A549 (cell line): ENCODE results near the gene MDM1. TPM values are rescaled to one million over a fixed set of nuclear protein-coding genes. Genes with fewer than 3 reads are reported as not detected.

Experiments
- BHLHE40 ChIP-seq: IDR thresholded peaks from 2 replicates; pipeline ENCODE4 v1.6.1; 2012; ENCODE audit warnings: low read depth, low read length, inconsistent platforms
- CBX2 ChIP-seq: fragments of 200-600 bp; sonication (generic); IDR thresholded peaks from 2 replicates; pipeline ENCODE4 v1.6.1; 2016; ENCODE audit warnings: low read depth, mild to moderate bottlenecking, borderline replicate concordance
- CHD2 ChIP-seq: fragments of 150-350 bp; IDR thresholded peaks from 2 replicates; pipeline ENCODE4 v1.6.1; 2014; ENCODE audit warnings: low read length; ENCODE audit not compliant: partially characterized antibody
- E2F6 ChIP-seq: IDR thresholded peaks from 2 replicates; pipeline ENCODE4 v1.6.1; 2012; ENCODE audit warnings: low read depth, borderline replicate concordance
- EHF ChIP-seq: fragments of 250-450 bp; sonication (Bioruptor Pico); IDR thresholded peaks from 2 replicates; pipeline ENCODE4 v1.5.0; 2020; ENCODE audit warnings: mild to moderate bottlenecking
- EP300 ChIP-seq, 2 experiments: fragments of >200 bp; sonication (Bioruptor Twin); formaldehyde crosslinking; IDR thresholded peaks; 2 replicates in 1 of 2; 3 replicates in 1 of 2; pipeline ENCODE4 v1.6.1; 2016 to 2017
- ESRRA ChIP-seq: fragments of 150-350 bp; IDR thresholded peaks from 2 replicates; pipeline ENCODE4 v1.6.1; 2014; ENCODE audit warnings: mild to moderate bottlenecking, low read length, borderline replicate concordance
- FOXS1 ChIP-seq: fragments of 250-450 bp; sonication (Bioruptor Pico); IDR thresholded peaks from 2 replicates; pipeline ENCODE4 v1.5.0; 2020; ENCODE audit warnings: mild to moderate bottlenecking, moderate library complexity
- HOXA7 ChIP-seq: fragments of 250-450 bp; sonication (Bioruptor Pico); IDR thresholded peaks from 2 replicates; pipeline ENCODE4 v1.5.0; 2020; ENCODE audit warnings: mild to moderate bottlenecking, moderate library complexity
- HOXB5 ChIP-seq: fragments of 250-450 bp; sonication (Bioruptor Pico); IDR thresholded peaks from 2 replicates; pipeline ENCODE4 v1.5.0; 2020; ENCODE audit warnings: mild to moderate bottlenecking, moderate library complexity
- JUNB ChIP-seq: fragments of >200 bp; sonication (Bioruptor Twin); formaldehyde crosslinking; IDR thresholded peaks from 2 replicates; pipeline ENCODE4 v1.6.1; 2016
- KDM1A ChIP-seq: fragments of 200-600 bp; sonication (generic); IDR thresholded peaks from 2 replicates; pipeline ENCODE4 v1.6.1; 2016; ENCODE audit warnings: low read depth, mild to moderate bottlenecking
- KDM5A ChIP-seq: fragments of 200-600 bp; sonication (generic); IDR thresholded peaks from 2 replicates; pipeline ENCODE4 v1.6.1; 2016; ENCODE audit warnings: antibody characterized with exemption, mild to moderate bottlenecking
- MYC ChIP-seq: IDR thresholded peaks from 2 replicates; pipeline ENCODE4 v1.6.1; 2012; ENCODE audit warnings: mild to moderate bottlenecking, inconsistent platforms, low read length, improper control_type of control experiment, borderline replicate concordance
- NFE2L2 ChIP-seq: fragments of 150-350 bp; conservative IDR thresholded peaks from 2 replicates; pipeline ENCODE4 v1.6.1; 2014; ENCODE audit warnings: low read length
- NPAS2 ChIP-seq: fragments of 250-450 bp; sonication (Bioruptor Pico); IDR thresholded peaks from 2 replicates; pipeline ENCODE4 v1.8.0; 2022; ENCODE audit warnings: mild to moderate bottlenecking, moderate library complexity, borderline replicate concordance
- NR3C1 ChIP-seq: fragments of >200 bp; sonication (Bioruptor Twin); formaldehyde crosslinking; IDR thresholded peaks from 3 replicates; pipeline ENCODE4 v1.6.1; 2017
- PBX3 ChIP-seq: IDR thresholded peaks from 2 replicates; pipeline ENCODE4 v1.6.1; 2012
- PHF8 ChIP-seq: fragments of 200-600 bp; sonication (generic); IDR thresholded peaks from 2 replicates; pipeline ENCODE4 v1.6.1; 2016; ENCODE audit warnings: low read depth, mild to moderate bottlenecking, antibody characterized with exemption, moderate library complexity, borderline replicate concordance
- POLR2A ChIP-seq: IDR thresholded peaks from 2 replicates; pipeline ENCODE4 v1.6.1; 2012; ENCODE audit warnings: mild to moderate bottlenecking, low read length
- POLR2AphosphoS2 ChIP-seq: conservative IDR thresholded peaks from 2 replicates; pipeline ENCODE4 v1.6.1; 2012; ENCODE audit warnings: low read length, improper control_type of control experiment, inconsistent platforms
- RAD21 ChIP-seq, 2 experiments: fragments of >200 bp in 1 of 2; sonication (Bioruptor Twin) in 1 of 2; formaldehyde crosslinking in 1 of 2; IDR thresholded peaks in 1 of 2; conservative IDR thresholded peaks in 1 of 2; 2 replicates in 1 of 2; 3 replicates in 1 of 2; pipeline ENCODE4 v1.6.1; 2012 to 2018; ENCODE audit warnings: inconsistent platforms in 1 of 2
- RARB ChIP-seq: fragments of 250-450 bp; sonication (Bioruptor Pico); IDR thresholded peaks from 2 replicates; pipeline ENCODE4 v1.8.0; 2021; ENCODE audit warnings: mild to moderate bottlenecking, moderate library complexity
- REST ChIP-seq: fragments of 200-600 bp; sonication (generic); IDR thresholded peaks from 2 replicates; pipeline ENCODE4 v1.6.1; 2016; ENCODE audit warnings: antibody characterized with exemption, mild to moderate bottlenecking, moderate library complexity
- RFX5 ChIP-seq: fragments of 450-650 bp; IDR thresholded peaks from 2 replicates; pipeline ENCODE4 v1.7.1; 2014; ENCODE audit warnings: antibody characterized with exemption, mild to moderate bottlenecking, moderate library complexity
- SMC3 ChIP-seq: fragments of >200 bp; sonication (Bioruptor Twin); formaldehyde crosslinking; IDR thresholded peaks from 3 replicates; pipeline ENCODE4 v1.6.1; 2018; ENCODE audit warnings: inconsistent platforms
- USF2 ChIP-seq: fragments of 450-650 bp; IDR thresholded peaks from 2 replicates; pipeline ENCODE4 v1.6.1; 2014; ENCODE audit warnings: antibody characterized with exemption
- ZFP36 ChIP-seq: fragments of 450-650 bp; IDR thresholded peaks from 2 replicates; pipeline ENCODE4 v1.6.1; 2014; ENCODE audit warnings: borderline replicate concordance; ENCODE audit not compliant: partially characterized antibody
- ZNF302 ChIP-seq: fragments of 250-450 bp; sonication (Bioruptor Pico); IDR thresholded peaks from 2 replicates; pipeline ENCODE4 v1.9.0; 2021; ENCODE audit warnings: inconsistent platforms, mild to moderate bottlenecking, moderate library complexity
- polyA plus RNA-seq, 4 experiments: library from polyadenylated mRNA; depleted of rRNA in 3 of 4; stranded (reverse); fragments of >200 nt; fragmentation: RNase III in 1 of 4; extraction: RNeasy Plus Mini Kit Qiagen cat#74134 plus additional on column Dnase treatment in 1 of 4; gene quantifications; 2 replicates in 3 of 4; 3 replicates in 1 of 4; pipeline ENCODE4 v1.2.3, GENCODE V29; 2011 to 2017
- TF ChIP-seq, protein P1 (sequence below): fragments of 250-450 bp; sonication (Bioruptor Pico); IDR thresholded peaks from 2 replicates; pipeline ENCODE4 v1.5.0; 2020; ENCODE audit warnings: low read depth, mild to moderate bottlenecking, moderate library complexity
- TF ChIP-seq, protein P2 (sequence below): fragments of 150-350 bp; IDR thresholded peaks from 2 replicates; pipeline ENCODE4 v1.6.1; 2014; ENCODE audit warnings: low read depth, mild to moderate bottlenecking, low read length

Gene MDM1
- polyA plus RNA-seq, 2 of the 4 experiments (the other 2 are of a cell fraction): 12.5 to 24.5 TPM

GRCh38 chr12:68358532-68359485 is 26.6 kb upstream of the MDM1 start (continued):
- TF ChIP-seq, protein P1, sequence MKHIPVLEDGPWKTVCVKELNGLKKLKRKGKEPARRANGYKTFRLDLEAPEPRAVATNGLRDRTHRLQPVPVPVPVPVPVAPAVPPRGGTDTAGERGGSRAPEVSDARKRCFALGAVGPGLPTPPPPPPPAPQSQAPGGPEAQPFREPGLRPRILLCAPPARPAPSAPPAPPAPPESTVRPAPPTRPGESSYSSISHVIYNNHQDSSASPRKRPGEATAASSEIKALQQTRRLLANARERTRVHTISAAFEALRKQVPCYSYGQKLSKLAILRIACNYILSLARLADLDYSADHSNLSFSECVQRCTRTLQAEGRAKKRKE (CRISPR knock-in tag): no peak
- no peak for TF ChIP-seq EP300 (IDR thresholded peaks at IDR 0.05)
- TF ChIP-seq REST: no peak
- TF ChIP-seq E2F6: no peak
- no peak for TF ChIP-seq EHF (CRISPR knock-in tag)
- TF ChIP-seq PBX3: no peak
- TF ChIP-seq KDM5A: no peak
- TF ChIP-seq NPAS2 (CRISPR knock-in tag): no peak
- TF ChIP-seq POLR2A: no peak
- TF ChIP-seq ESRRA: no peak
- TF ChIP-seq USF2: no peak
- TF ChIP-seq JUNB: no peak
- no peak for TF ChIP-seq FOXS1 (CRISPR knock-in tag)
- no peak for TF ChIP-seq POLR2AphosphoS2
- peak; percentile 83 to 87 for TF ChIP-seq RAD21 (conservative IDR thresholded peaks at IDR 0.05 in 1 of 2, IDR thresholded peaks at IDR 0.05 in 1 of 2)
- peak; percentile 91 for TF ChIP-seq SMC3
- no peak for TF ChIP-seq NFE2L2
- no peak for TF ChIP-seq MYC
- TF ChIP-seq BHLHE40: no peak
- no peak for TF ChIP-seq RFX5
- no peak for TF ChIP-seq ZFP36
- TF ChIP-seq KDM1A: no peak
- TF ChIP-seq, protein P2, sequence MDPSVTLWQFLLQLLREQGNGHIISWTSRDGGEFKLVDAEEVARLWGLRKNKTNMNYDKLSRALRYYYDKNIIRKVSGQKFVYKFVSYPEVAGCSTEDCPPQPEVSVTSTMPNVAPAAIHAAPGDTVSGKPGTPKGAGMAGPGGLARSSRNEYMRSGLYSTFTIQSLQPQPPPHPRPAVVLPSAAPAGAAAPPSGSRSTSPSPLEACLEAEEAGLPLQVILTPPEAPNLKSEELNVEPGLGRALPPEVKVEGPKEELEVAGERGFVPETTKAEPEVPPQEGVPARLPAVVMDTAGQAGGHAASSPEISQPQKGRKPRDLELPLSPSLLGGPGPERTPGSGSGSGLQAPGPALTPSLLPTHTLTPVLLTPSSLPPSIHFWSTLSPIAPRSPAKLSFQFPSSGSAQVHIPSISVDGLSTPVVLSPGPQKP: no peak
- TF ChIP-seq ZNF302 (CRISPR knock-in tag): no peak
- TF ChIP-seq CHD2: no peak
- no peak for TF ChIP-seq RARB
- TF ChIP-seq CBX2: no peak
- 0 out of 2 replicates have a peak, but pooled peaks have one; percentile 12 for TF ChIP-seq HOXB5 (CRISPR knock-in tag)
- no peak for TF ChIP-seq NR3C1
- no peak for TF ChIP-seq PHF8
- TF ChIP-seq HOXA7: no peak
- TF ChIP-seq, all 56 proteins: peak for 6
